GM12878 (cell line): ENCODE data around the gene SARM1. TPM values are rescaled to one million over a fixed set of nuclear protein-coding genes. Genes with fewer than 3 reads are reported as not detected.

Experiments used
- CBX3 ChIP-seq: fragments of 200-600 bp; sonication (generic); IDR thresholded peaks from 2 replicates; pipeline ENCODE4 v1.6.1; 2016; ENCODE audit warnings: low read depth, borderline replicate concordance
- CHD4 ChIP-seq: fragments of 200-600 bp; sonication (generic); IDR thresholded peaks from 2 replicates; pipeline ENCODE4 v1.6.1; 2016; ENCODE audit warnings: mild to moderate bottlenecking
- EED ChIP-seq: sonication (generic); IDR thresholded peaks from 2 replicates; pipeline ENCODE4 v1.6.1; 2016; ENCODE audit warnings: antibody characterized with exemption, low read depth
- EGR1 ChIP-seq, 2 experiments: IDR thresholded peaks; 1 replicate in 1 of 2; 2 replicates in 1 of 2; pipeline ENCODE4 v1.6.1; 2011 to 2012; ENCODE audit warnings: low read depth in 2 of 2, low read length in 2 of 2, borderline replicate concordance in 1 of 2, mild to moderate bottlenecking in 1 of 2, moderate library complexity in 1 of 2
- EP300 ChIP-seq, 2 experiments: fragments of 150-350 bp in 1 of 2; IDR thresholded peaks; 2 replicates each; pipeline ENCODE4 v1.6.1; 2011 to 2012; ENCODE audit warnings: low read depth in 2 of 2, low read length in 2 of 2, borderline replicate concordance in 1 of 2, improper control_type of control experiment in 1 of 2, inconsistent platforms in 1 of 2; ENCODE audit not compliant: control insufficient read depth in 1 of 2
- ETV6 ChIP-seq, 2 experiments: fragments of 450-650 bp in 1 of 2; IDR thresholded peaks in 1 of 2; conservative IDR thresholded peaks in 1 of 2; 2 replicates each; pipeline ENCODE4 v1.6.1; 2014; ENCODE audit warnings: antibody characterized with exemption in 1 of 2, borderline replicate concordance in 1 of 2, low read depth in 1 of 2, mild to moderate bottlenecking in 1 of 2, moderate library complexity in 1 of 2
- GATAD2B ChIP-seq: fragments of 450-650 bp; conservative IDR thresholded peaks from 2 replicates; pipeline ENCODE4 v1.6.1; 2017; ENCODE audit warnings: low read depth, mild to moderate bottlenecking, moderate library complexity
- MXI1 ChIP-seq: fragments of 150-350 bp; IDR thresholded peaks from 2 replicates; pipeline ENCODE4 v1.6.1; 2011; ENCODE audit warnings: low read depth, mild to moderate bottlenecking, inconsistent platforms, low read length, improper control_type of control experiment
- NBN ChIP-seq: fragments of 450-650 bp; IDR thresholded peaks from 2 replicates; pipeline ENCODE4 v1.6.1; 2016
- NFXL1 ChIP-seq: fragments of 450-650 bp; IDR thresholded peaks from 2 replicates; pipeline ENCODE4 v1.6.1; 2017; ENCODE audit warnings: antibody characterized with exemption, mild to moderate bottlenecking, borderline replicate concordance
- RB1 ChIP-seq: fragments of 450-650 bp; formaldehyde crosslinking; IDR thresholded peaks from 2 replicates; pipeline ENCODE4 v1.6.1; 2017; ENCODE audit warnings: mild to moderate bottlenecking, borderline replicate concordance
- RFX5 ChIP-seq: IDR thresholded peaks from 2 replicates; pipeline ENCODE4 v1.6.1; 2011; ENCODE audit warnings: low read depth, low read length, improper control_type of control experiment
- SMARCA5 ChIP-seq: fragments of 450-650 bp; IDR thresholded peaks from 2 replicates; pipeline ENCODE4 v1.6.1; 2017; ENCODE audit warnings: mild to moderate bottlenecking
- SPI1 ChIP-seq: IDR thresholded peaks from 2 replicates; pipeline ENCODE4 v1.6.1; 2011; ENCODE audit warnings: low read depth, mild to moderate bottlenecking, low read length, moderate library complexity, borderline replicate concordance; ENCODE audit not compliant: insufficient read depth
- TAF1 ChIP-seq: IDR thresholded peaks from 2 replicates; pipeline ENCODE4 v1.6.1; 2011; ENCODE audit warnings: mild to moderate bottlenecking, low read depth, low read length, borderline replicate concordance
- polyA plus RNA-seq, 11 experiments: library from polyadenylated mRNA; depleted of rRNA in 4 of 11; unstranded in 6 of 11; stranded (reverse) in 5 of 11; fragments of >200 nt; fragmentation: Nextera tagmentation in 4 of 11; fragmentation: Illumina TruSeq in 1 of 11; extraction: Ambion mirVana in 4 of 11; extraction: Trizol in 1 of 11; gene quantifications; 1 replicate in 1 of 11; 2 replicates in 10 of 11; pipeline versions ENCODE4 v1.2.1 to v1.2.3, GENCODE V29; 2011 to 2016; ENCODE audit warnings: inconsistent platforms in 2 of 11, missing spikeins in 2 of 11, low read depth in 1 of 11
- total RNA-seq, 4 experiments: library from RNA; depleted of rRNA in 3 of 4; stranded (reverse); fragments of >200 nt in 3 of 4; fragmentation: Illumina TruSeq in 1 of 4; extraction: Trizol in 1 of 4; gene quantifications; 2 replicates each; pipeline versions ENCODE4 v1.2.1 to v1.2.3, GENCODE V29; 2013 to 2021
- TF ChIP-seq, protein P1 (sequence below): fragments of 450-650 bp; IDR thresholded peaks from 2 replicates; pipeline ENCODE4 v1.6.1; 2016; ENCODE audit warnings: mild to moderate bottlenecking, moderate library complexity, borderline replicate concordance
- TF ChIP-seq, protein P2 (sequence below): fragments of 450-650 bp; formaldehyde crosslinking; IDR thresholded peaks from 2 replicates; pipeline ENCODE4 v1.4.0; 2020; ENCODE audit warnings: mild to moderate bottlenecking, moderate library complexity

Gene SARM1
- total and polyA plus RNA-seq, 10 of the 15 experiments (the other 5 are each of a cell fraction or from before 2014, with no cell fraction given), result 0.56 to 25.3 (median 11.9) TPM

DNA sequence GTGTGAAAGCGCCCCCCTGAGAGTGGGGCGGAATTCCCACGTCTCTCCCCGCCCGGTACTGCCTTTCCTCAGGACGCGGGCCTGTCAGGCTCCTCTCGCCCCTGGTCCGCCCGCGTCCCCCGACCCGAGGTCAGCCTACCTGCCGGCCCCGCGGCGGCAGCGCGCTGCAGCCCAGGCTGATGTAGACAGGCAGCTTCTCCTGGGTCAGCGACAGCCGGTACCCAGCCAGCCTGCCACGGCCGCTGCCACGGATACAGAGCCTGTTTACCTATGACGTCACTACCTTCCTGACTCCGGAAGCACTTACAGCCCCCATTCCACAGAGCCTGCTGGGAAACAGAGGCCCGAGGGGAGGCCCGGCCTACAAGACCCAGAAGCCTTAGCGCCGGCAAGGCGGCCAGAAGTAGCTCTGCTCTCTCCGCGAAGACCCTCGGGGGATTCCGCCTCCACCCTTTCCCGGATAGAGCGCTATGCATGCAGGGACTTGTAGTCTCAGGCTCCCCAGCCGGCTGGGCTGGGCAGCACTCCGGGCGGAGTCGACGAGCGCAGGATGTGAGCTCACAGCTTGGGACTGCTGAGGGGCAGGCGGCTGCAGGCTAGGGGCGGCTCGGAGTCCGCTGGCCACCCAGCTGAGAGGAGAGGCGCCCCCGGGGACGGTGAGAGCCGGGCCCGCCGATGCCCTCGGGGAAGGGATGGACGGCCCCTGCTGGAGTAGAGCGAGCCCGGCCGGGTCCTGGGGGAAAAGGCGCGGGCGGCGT, 36.1 kb upstream of the SARM1 start, which contains the start of the genes IFT20 and TNFAIP1 (continued):
- TF ChIP-seq TAF1 (peak; percentile 15), SMARCA5 (no peak), RFX5 (peak; percentile 41; the same call in 1 of the 2 replicates), EED (no peak), EGR1 (IDR thresholded peaks at IDR 0.05; ENCODE audit: borderline replicate concordance in 1 of 2, low read depth in 2 of 2, low read length in 2 of 2) (peak; percentile 46 to 87), NFXL1 (no peak), RB1 (no peak; the same call in 1 of the 2 replicates), CBX3 (no peak), ETV6 (conservative IDR thresholded peaks at IDR 0.05 in 1 of 2, IDR thresholded peaks at IDR 0.05 in 1 of 2; ENCODE audit: borderline replicate concordance in 1 of 2, low read depth in 1 of 2) (no peak), NBN (peak; percentile 100), EP300 (IDR thresholded peaks at IDR 0.05; ENCODE audit: borderline replicate concordance in 1 of 2, control insufficient read depth in 1 of 2, low read depth in 2 of 2, low read length in 2 of 2) (0 out of 4 replicates have a peak, but pooled peaks of 1 of the 2 experiments have one; percentile 34), CHD4 (no peak), MXI1 (peak; percentile 87), GATAD2B (no peak; the same call in 1 of the 2 replicates), SPI1 (no peak)
- TF ChIP-seq, protein P1, sequence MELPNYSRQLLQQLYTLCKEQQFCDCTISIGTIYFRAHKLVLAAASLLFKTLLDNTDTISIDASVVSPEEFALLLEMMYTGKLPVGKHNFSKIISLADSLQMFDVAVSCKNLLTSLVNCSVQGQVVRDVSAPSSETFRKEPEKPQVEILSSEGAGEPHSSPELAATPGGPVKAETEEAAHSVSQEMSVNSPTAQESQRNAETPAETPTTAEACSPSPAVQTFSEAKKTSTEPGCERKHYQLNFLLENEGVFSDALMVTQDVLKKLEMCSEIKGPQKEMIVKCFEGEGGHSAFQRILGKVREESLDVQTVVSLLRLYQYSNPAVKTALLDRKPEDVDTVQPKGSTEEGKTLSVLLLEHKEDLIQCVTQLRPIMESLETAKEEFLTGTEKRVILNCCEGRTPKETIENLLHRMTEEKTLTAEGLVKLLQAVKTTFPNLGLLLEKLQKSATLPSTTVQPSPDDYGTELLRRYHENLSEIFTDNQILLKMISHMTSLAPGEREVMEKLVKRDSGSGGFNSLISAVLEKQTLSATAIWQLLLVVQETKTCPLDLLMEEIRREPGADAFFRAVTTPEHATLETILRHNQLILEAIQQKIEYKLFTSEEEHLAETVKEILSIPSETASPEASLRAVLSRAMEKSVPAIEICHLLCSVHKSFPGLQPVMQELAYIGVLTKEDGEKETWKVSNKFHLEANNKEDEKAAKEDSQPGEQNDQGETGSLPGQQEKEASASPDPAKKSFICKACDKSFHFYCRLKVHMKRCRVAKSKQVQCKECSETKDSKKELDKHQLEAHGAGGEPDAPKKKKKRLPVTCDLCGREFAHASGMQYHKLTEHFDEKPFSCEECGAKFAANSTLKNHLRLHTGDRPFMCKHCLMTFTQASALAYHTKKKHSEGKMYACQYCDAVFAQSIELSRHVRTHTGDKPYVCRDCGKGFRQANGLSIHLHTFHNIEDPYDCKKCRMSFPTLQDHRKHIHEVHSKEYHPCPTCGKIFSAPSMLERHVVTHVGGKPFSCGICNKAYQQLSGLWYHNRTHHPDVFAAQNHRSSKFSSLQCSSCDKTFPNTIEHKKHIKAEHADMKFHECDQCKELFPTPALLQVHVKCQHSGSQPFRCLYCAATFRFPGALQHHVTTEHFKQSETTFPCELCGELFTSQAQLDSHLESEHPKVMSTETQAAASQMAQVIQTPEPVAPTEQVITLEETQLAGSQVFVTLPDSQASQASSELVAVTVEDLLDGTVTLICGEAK, result peak; percentile 98
- TF ChIP-seq, protein P2, sequence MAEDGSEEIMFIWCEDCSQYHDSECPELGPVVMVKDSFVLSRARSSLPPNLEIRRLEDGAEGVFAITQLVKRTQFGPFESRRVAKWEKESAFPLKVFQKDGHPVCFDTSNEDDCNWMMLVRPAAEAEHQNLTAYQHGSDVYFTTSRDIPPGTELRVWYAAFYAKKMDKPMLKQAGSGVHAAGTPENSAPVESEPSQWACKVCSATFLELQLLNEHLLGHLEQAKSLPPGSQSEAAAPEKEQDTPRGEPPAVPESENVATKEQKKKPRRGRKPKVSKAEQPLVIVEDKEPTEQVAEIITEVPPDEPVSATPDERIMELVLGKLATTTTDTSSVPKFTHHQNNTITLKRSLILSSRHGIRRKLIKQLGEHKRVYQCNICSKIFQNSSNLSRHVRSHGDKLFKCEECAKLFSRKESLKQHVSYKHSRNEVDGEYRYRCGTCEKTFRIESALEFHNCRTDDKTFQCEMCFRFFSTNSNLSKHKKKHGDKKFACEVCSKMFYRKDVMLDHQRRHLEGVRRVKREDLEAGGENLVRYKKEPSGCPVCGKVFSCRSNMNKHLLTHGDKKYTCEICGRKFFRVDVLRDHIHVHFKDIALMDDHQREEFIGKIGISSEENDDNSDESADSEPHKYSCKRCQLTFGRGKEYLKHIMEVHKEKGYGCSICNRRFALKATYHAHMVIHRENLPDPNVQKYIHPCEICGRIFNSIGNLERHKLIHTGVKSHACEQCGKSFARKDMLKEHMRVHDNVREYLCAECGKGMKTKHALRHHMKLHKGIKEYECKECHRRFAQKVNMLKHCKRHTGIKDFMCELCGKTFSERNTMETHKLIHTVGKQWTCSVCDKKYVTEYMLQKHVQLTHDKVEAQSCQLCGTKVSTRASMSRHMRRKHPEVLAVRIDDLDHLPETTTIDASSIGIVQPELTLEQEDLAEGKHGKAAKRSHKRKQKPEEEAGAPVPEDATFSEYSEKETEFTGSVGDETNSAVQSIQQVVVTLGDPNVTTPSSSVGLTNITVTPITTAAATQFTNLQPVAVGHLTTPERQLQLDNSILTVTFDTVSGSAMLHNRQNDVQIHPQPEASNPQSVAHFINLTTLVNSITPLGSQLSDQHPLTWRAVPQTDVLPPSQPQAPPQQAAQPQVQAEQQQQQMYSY (CRISPR knock-in tag), result peak; percentile 90
